ENCODE results near the gene LRP1-AS. TPM values are rescaled to one million over a fixed set of nuclear protein-coding genes. Genes with fewer than 3 reads are reported as not detected.

The LRP1-AS gene
- total RNA-seq, result not detected

GRCh38 chr12:57146961-57147944, at the start of gene LRP1-AS:
Gene LRP1-AS, minus strand, starts transcription at chr12:57147619.
- Histone ChIP-seq H3K27me3 (no peaks in the 10 kb centered on the region), H3K27ac (peak within 1 kb of the TSS; percentile 92), H3K4me3 (no peak within 1 kb of the TSS), H3K9me3 (no peaks in the 10 kb centered on the region), H3K4me1 (peaks cover 93% of the 10 kb centered on the region), H3K36me3 (peaks cover 0 to 41% of the 10 kb centered on the region in 2 donors)
- intact Hi-C loops (cut with DNase I), result no loop called here
- DNase-seq (ENCODE audit: extremely low spot score in 2 of 2), result no peak
- TF ChIP-seq POLR2AphosphoS5 (IDR thresholded peaks at IDR 0.05; ENCODE audit: insufficient read depth in 1 of 2, low read depth in 1 of 2) (peak in 1 of 2 donors; percentile 54), POLR2A (IDR thresholded peaks at IDR 0.05) (no peak)
- TF ChIP-seq, protein P1, sequence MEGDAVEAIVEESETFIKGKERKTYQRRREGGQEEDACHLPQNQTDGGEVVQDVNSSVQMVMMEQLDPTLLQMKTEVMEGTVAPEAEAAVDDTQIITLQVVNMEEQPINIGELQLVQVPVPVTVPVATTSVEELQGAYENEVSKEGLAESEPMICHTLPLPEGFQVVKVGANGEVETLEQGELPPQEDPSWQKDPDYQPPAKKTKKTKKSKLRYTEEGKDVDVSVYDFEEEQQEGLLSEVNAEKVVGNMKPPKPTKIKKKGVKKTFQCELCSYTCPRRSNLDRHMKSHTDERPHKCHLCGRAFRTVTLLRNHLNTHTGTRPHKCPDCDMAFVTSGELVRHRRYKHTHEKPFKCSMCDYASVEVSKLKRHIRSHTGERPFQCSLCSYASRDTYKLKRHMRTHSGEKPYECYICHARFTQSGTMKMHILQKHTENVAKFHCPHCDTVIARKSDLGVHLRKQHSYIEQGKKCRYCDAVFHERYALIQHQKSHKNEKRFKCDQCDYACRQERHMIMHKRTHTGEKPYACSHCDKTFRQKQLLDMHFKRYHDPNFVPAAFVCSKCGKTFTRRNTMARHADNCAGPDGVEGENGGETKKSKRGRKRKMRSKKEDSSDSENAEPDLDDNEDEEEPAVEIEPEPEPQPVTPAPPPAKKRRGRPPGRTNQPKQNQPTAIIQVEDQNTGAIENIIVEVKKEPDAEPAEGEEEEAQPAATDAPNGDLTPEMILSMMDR (IDR thresholded peaks at IDR 0.05), result no peak

GRCh38 chr12:57196956-57197355, 49.5 kb upstream of the LRP1-AS start:
- Histone ChIP-seq H3K9me3 (no peaks in the 10 kb centered on the region), H3K36me3 (peaks cover 0 to 100% of the 10 kb centered on the region in 2 donors), H3K4me1 (no peaks in the 10 kb centered on the region), H3K27me3 (no peaks in the 10 kb centered on the region), H3K27ac (no peak overlapping the region), H3K4me3 (no peak overlapping the region)
- no peak for DNase-seq (ENCODE audit: extremely low spot score in 2 of 2)
- intact Hi-C loops (cut with DNase I), result no loop called here
- TF ChIP-seq POLR2AphosphoS5 (IDR thresholded peaks at IDR 0.05; ENCODE audit: insufficient read depth in 1 of 2, low read depth in 1 of 2) (no peak), POLR2A (IDR thresholded peaks at IDR 0.05) (no peak)
- TF ChIP-seq, protein P1 (IDR thresholded peaks at IDR 0.05), result no peak

- DNase-seq (ENCODE audit: extremely low spot score in 2 of 2), result no peak
- H3K27me3 ChIP-seq, result no peaks in the 10 kb centered on the region
- peaks cover 0 to 100% of the 10 kb centered on the region in 2 donors for H3K36me3 ChIP-seq
- H3K9me3 ChIP-seq, result no peaks in the 10 kb centered on the region
- H3K27ac ChIP-seq, result no peak overlapping the region
- H3K4me1 ChIP-seq, result no peaks in the 10 kb centered on the region
- TF ChIP-seq, protein P1 (IDR thresholded peaks at IDR 0.05), result no peak
- TF ChIP-seq POLR2A (IDR thresholded peaks at IDR 0.05) (no peak), POLR2AphosphoS5 (IDR thresholded peaks at IDR 0.05; ENCODE audit: insufficient read depth in 1 of 2, low read depth in 1 of 2) (no peak)
- intact Hi-C loops (cut with DNase I), result no loop called here
- H3K4me3 ChIP-seq, result no peak overlapping the region
These were observed 49.0 kb upstream of the LRP1-AS start for GRCh38 chr12:57196439-57196838.

DNA sequence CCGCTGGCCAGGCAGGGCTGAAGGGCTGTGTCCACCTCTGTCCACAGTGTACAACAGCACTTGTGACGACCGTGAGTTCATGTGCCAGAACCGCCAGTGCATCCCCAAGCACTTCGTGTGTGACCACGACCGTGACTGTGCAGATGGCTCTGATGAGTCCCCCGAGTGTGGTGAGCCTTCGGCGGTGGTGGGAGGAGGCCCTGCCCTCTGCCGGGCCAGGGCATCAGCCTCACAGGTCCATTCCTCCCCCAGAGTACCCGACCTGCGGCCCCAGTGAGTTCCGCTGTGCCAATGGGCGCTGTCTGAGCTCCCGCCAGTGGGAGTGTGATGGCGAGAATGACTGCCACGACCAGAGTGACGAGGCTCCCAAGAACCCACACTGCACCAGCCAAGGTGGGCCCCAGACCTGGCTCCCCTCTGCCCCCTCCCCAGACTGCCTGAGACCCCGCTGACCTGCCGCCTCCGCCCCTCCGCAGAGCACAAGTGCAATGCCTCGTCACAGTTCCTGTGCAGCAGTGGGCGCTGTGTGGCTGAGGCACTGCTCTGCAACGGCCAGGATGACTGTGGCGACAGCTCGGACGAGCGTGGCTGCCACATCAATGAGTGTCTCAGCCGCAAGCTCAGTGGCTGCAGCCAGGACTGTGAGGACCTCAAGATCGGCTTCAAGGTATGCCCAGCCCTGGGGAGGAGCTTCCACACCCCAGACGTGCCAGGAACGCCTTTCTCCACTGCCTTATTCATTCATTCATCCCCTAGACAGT, 48.4 kb upstream of the LRP1-AS start:
- H3K27ac ChIP-seq, result no peak overlapping the region
- H3K4me3 ChIP-seq, result no peak overlapping the region
- DNase-seq (ENCODE audit: extremely low spot score in 2 of 2), result no peak
- peaks cover 0 to 100% of the 10 kb centered on the region in 2 donors for H3K36me3 ChIP-seq
- no peaks in the 10 kb centered on the region for H3K27me3 ChIP-seq
- no peaks in the 10 kb centered on the region for H3K9me3 ChIP-seq
- intact Hi-C loops (cut with DNase I), result no loop called here
- TF ChIP-seq POLR2AphosphoS5 (IDR thresholded peaks at IDR 0.05; ENCODE audit: insufficient read depth in 1 of 2, low read depth in 1 of 2), result no peak
- no peak for TF ChIP-seq POLR2A (IDR thresholded peaks at IDR 0.05)
- TF ChIP-seq, protein P1 (IDR thresholded peaks at IDR 0.05), result no peak
- no peaks in the 10 kb centered on the region for H3K4me1 ChIP-seq

All from vagina (tissue), 2 donors.